ENCODE results near the gene HNRNPM. TPM values are rescaled to one million over a fixed set of nuclear protein-coding genes. Genes with fewer than 3 reads are reported as not detected.

The HNRNPM gene
- total and polyA plus RNA-seq, 7 donors = 53.2 to 146 (median 91.8) TPM

GRCh38 chr19:8503510-8503909 lies 58.7 kb downstream of the HNRNPM start:
- DNase-seq = no peak
- Histone ChIP-seq H3K36me3 (ENCODE audit: insufficient read depth in 1 of 2, low read depth in 1 of 2) (no peaks in the 10 kb centered on the region), H3K4me1 (peaks cover 11% of the 10 kb centered on the region), H3K4me3 (no peak overlapping the region), H3K27ac (no peak overlapping the region), H3K9me3 (no peaks in the 10 kb centered on the region), H3K27me3 (ENCODE audit: insufficient read depth in 3 of 3, low read length in 2 of 3) (no peaks in the 10 kb centered on the region)
- no peak for TF ChIP-seq CTCF (IDR thresholded peaks at IDR 0.05)
- 83 to 93% (median 92%) methylated on average over 7 of the region's 7 CpGs for whole genome bisulfite sequencing, 3 donors
- intact Hi-C loops (cut with DNase I) = loop anchor here in 1 of 2 donors (5.0 kb wide), 1 partner anchor 36 kb away; no protein-coding TSS in a partner anchor
- no peak for ATAC-seq

GRCh38 chr19:8504171-8504570 lies 59.4 kb downstream of the HNRNPM start:
- DNase-seq = no peak
- Histone ChIP-seq H3K27me3 (ENCODE audit: insufficient read depth in 3 of 3, low read length in 2 of 3) (no peaks in the 10 kb centered on the region), H3K27ac (no peak overlapping the region), H3K4me3 (no peak overlapping the region), H3K36me3 (ENCODE audit: insufficient read depth in 1 of 2, low read depth in 1 of 2) (no peaks in the 10 kb centered on the region), H3K4me1 (peaks cover 11% of the 10 kb centered on the region), H3K9me3 (no peaks in the 10 kb centered on the region)
- intact Hi-C loops (cut with DNase I) = loop anchor here in 1 of 2 donors (5.0 kb wide), 1 partner anchor 37 kb away; no protein-coding TSS in a partner anchor
- 83 to 92% (median 90%) methylated on average over 7 of the region's 7 CpGs for WGBS, 3 donors
- no peak for ATAC-seq
- TF ChIP-seq CTCF (IDR thresholded peaks at IDR 0.05) = no peak

GRCh38 chr19:8504919-8505318 lies 60.1 kb downstream of the HNRNPM start:
- Histone ChIP-seq H3K36me3 (ENCODE audit: insufficient read depth in 1 of 2, low read depth in 1 of 2) (no peaks in the 10 kb centered on the region), H3K4me3 (no peak overlapping the region), H3K27ac (no peak overlapping the region), H3K4me1 (peaks cover 11% of the 10 kb centered on the region), H3K9me3 (no peaks in the 10 kb centered on the region), H3K27me3 (ENCODE audit: insufficient read depth in 3 of 3, low read length in 2 of 3) (no peaks in the 10 kb centered on the region)
- no peak for ATAC-seq
- intact Hi-C loops (cut with DNase I) = loop anchor here (1.0 to 5.0 kb wide), 3 partner anchors 38 to 153 kb away; partner anchors contain the start of gene MARCHF2 (in 1 of the 2)
- no peak for DNase-seq
- TF ChIP-seq CTCF (IDR thresholded peaks at IDR 0.05) = no peak
- 65 to 78% (median 71%) methylated on average over 6 of the region's 6 CpGs for WGBS, 3 donors

- TF ChIP-seq CTCF (IDR thresholded peaks at IDR 0.05) = peak; percentile 84
- Histone ChIP-seq H3K27me3 (ENCODE audit: insufficient read depth in 3 of 3, low read length in 2 of 3) (no peaks in the 10 kb centered on the region), H3K4me1 (peaks cover 11% of the 10 kb centered on the region), H3K27ac (peak overlapping the region; percentile 53), H3K36me3 (ENCODE audit: insufficient read depth in 1 of 2, low read depth in 1 of 2) (peaks cover 0 to 5% of the 10 kb centered on the region in 2 donors), H3K9me3 (no peaks in the 10 kb centered on the region), H3K4me3 (peak overlapping the region; percentile 73)
- peak; percentile 87 to 91 (median 90) for ATAC-seq
- intact Hi-C loops (cut with DNase I) = loop anchor here (1.0 to 5.0 kb wide), 4 partner anchors 93 to 155 kb away; partner anchors contain the start of gene MARCHF2 (in 2 of the 2)
- peak; percentile 82 to 92 for DNase-seq
- 0 to 1% (median 1%) methylated on average over 42 to 56 of the region's 56 CpGs for WGBS, 3 donors
Observed at GRCh38 chr19:8505680-8506401, 61.1 kb downstream of the HNRNPM start.

Data from psoas muscle (tissue), 8 donors.